ENCODE data around the gene GAS2L2. TPM values are rescaled to one million over a fixed set of nuclear protein-coding genes. Genes with fewer than 3 reads are reported as not detected.

The GAS2L2 gene
- total RNA-seq (2014; rRNA removed; shearing (Covaris generic); ENCODE audit: low replicate concordance), result not detected in 2 replicates

DNA sequence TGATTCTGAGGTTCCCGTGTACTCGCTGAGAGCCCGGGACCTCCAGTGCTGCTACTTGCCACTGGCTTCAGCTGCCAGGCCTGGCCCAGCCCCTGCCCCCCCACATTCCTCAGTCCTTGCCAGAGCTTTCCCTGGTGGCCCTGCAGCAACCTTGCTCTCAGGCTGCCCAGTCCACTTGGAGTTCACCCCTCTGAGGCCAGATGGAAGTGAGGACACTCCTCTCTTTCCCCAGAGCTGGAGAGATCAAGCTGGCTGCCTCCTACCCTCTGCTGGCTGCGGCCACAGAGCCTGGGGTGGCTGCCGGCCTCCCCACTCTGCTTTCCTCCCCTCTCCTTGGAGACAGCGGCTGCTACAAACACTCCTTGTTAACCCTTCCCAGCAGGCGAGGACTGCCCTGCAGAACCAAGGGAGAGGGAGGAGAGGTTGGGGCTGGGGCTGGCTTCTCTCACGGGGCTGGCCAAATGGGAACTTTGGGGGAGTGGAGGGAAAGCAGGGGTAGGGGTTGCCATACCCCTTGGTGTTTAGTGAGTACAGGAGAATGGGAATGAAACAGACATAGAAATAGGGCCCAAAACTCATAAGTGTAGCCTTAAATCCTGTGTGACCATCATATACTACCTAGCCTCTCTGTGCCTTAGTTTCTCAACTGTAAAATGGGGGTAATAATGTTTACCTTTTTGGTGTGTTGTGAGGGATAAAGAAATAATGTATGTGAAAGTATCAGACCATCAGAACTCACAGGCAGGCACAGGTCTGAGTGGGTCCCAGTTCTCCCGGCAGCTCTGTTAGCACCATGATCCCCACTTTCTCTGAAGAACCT, at the start of gene GAS2L2:
Gene GAS2L2 (minus strand): TSS at position 295 of the 820 bp plus-strand sequence. CDS start 389 bp downstream, outside the sequence.
- DNase-seq (ENCODE audit: low read depth), result no peak
- in situ Hi-C loops (cut with HindIII; ENCODE audit: low pct_unique_long_range_greater_than_20kb, low sequenced_read_pairs), result no loop called here

DNA sequence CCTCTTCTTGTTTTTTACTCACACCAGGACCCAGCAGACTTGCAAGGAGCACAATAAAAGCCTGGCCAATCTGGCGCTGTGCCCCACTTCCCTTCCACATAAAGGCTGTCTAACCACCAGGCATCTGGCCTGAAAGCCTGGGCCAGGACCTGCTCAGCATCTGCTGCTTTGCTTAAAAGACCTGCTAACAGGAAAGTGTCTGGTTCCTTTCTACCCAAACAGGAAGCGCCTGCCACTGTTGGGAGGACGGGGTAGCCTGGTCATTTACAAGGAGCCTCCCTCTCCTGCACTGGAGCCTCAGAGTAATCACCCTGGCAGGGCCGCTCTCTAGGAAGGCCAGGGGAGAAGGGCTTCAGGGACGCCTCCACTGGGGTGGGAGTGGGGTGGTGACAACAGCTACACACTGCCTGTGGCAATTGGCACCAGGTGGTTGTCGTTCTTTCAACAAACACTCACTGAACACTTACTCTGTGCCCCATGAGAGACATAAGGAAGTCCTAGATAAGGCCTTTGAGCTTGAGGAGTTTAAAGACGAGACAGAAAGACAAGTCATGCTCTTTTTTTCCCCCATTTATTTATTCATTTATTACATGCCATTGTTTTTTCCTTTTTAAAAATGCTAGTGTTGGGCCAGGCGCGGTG, 48.7 kb upstream of the GAS2L2 start:
- in situ Hi-C loops (cut with HindIII; ENCODE audit: low pct_unique_long_range_greater_than_20kb, low sequenced_read_pairs), result no loop called here
- DNase-seq (ENCODE audit: low read depth), result no peak

DNA sequence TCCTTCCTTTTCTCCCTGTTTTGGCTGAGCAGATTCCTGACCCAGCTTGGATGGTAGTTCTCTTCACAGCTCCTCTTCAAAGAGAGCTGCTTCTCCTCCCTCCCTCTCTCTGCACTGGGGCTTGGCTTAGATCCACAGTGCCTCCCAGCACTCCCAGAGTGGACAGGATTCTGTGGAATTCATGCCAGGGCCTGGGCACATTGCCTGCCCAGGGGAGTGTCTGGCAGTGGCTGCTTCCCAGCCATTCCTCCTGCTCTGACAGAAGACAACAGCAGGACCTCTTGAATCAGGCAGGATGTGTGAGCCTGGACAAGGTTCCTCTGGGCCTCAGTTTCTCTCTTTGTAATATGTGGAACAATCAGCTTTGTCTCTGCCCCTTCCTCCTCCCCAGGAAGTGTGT, 46.9 kb upstream of the GAS2L2 start:
- in situ Hi-C loops (cut with HindIII; ENCODE audit: low pct_unique_long_range_greater_than_20kb, low sequenced_read_pairs), result no loop called here
- peak; percentile 6 for DNase-seq (ENCODE audit: low read depth)

DNA sequence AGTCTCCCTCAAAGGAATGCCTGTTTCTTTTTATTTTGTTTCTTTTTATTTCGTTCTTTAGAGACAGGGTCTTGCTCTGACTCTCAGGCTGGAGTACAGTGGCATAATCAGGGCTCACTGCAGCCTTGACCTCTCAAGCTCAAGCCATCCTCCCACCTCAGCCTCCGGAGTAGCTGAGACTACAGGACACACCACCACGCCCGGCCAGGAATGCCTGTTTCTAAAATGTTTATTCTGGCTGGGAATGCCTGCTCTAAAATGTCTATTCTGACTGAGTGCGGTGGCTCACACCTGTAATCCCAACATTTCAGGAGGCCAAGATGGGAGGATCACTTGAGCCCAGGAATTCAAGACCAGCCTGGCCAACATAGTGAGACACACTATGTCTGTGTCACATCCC, 44.9 kb upstream of the GAS2L2 start:
- in situ Hi-C loops (cut with HindIII; ENCODE audit: low pct_unique_long_range_greater_than_20kb, low sequenced_read_pairs), result no loop called here
- no peak for DNase-seq (ENCODE audit: low read depth)

DNA sequence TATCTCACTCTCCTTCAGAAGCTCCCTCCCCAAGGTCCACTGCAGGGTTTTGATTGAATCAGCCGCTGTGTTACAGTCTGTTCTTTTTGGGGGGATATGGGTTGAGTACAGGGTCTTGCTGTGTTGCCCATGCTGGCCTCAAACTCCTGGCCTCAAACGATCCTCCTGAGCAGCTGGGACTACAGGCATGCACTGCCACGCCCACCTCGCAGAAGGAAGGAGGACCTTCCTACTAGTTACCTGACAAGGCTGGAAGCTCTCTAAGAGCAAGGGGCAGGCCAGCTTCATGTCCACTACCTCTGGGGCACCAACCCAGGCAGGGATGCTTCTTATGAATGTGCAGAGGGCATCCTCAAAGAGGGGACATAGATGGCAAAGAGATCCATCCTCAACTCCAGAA, 44.3 kb upstream of the GAS2L2 start:
- in situ Hi-C loops (cut with HindIII; ENCODE audit: low pct_unique_long_range_greater_than_20kb, low sequenced_read_pairs), result no loop called here
- no peak for DNase-seq (ENCODE audit: low read depth)

DNA sequence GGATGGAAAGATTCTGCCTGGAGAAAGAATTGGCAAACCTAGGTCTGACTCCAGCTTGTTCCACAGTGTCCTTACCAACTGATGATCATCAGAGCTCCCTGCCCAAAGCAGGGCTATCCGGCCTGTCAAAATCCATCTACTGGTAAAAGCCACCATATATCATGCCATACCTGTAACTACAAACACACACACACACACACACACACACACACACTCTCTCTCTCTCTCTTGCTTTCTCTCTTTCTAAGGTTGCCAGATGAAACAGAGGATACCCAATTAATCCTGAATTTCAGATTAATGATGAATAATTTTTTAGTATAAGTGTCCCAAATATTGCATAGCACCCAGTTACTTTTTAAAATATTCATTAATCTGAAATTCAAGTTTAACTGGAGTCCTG, 43.9 kb upstream of the GAS2L2 start:
- in situ Hi-C loops (cut with HindIII; ENCODE audit: low pct_unique_long_range_greater_than_20kb, low sequenced_read_pairs), result no loop called here
- no peak for DNase-seq (ENCODE audit: low read depth)

DNA sequence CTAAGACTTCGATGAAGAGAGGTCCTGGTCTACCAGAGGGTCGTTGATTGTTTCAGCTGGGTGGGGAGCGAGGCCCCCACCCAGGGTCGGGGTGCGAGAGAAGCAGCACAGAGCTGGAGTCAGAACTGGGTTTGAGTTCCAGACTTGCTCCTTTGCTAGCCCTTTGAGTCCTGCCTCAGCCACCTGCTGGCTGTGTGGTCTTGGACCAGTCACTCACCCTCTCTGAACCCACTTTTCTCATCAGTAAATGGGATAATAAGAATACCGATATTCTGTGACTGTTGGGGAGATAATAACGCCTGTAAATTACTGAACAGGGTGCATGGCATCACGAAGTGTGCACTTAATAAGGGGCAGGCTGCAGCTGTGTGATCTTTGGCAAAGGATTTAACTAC, 42.8 kb upstream of the GAS2L2 start:
- DNase-seq (ENCODE audit: low read depth), result no peak
- in situ Hi-C loops (cut with HindIII; ENCODE audit: low pct_unique_long_range_greater_than_20kb, low sequenced_read_pairs), result no loop called here

DNA sequence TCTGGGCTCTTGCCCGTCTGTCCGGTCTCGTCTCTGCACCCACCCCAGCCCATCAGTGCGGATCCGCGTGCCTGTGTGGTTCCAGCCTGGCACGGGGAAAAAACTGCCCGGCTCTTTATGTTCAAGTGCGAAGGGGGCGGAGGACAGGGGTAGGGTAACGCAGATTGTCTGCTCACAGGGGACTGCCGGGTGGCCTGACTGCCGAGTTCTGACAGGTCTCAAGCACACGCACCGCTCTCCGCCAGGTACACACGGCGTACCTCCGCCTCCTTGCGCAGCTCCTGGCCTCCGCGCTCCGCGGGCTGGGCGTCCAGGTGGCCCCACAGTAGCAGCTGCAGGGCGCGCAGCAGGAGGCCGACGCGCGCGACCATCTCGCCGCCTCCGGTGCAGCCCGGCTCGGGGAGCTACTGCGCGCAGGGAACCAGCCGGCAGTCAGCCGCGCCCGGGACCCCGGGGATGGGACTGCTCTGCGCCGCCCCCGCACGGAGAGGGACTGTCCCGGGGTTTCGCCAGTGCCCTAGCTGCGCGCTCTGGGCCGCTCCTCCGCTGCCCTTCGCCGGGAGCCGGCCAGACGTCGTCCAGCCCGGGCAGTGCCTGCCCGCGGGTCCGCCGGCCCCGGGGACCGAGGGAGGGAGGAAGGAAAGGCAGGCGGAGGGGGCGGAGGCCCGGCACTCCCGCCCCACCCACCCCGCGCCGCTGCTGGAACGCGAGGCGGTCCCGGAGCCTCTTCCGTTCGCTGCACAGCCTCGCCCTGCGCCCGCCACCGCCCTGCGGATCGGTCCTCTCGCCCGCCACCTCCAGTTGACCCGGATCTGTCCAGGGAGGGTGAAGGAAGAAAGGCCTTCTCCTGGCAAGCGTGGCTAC, 42.2 kb upstream of the GAS2L2 start, which contains the start of gene MMP28:
Gene MMP28 (minus strand): TSS at position 635 of the 864 bp plus-strand sequence. CDS start 264 bp downstream, at position 371.
- in situ Hi-C loops (cut with HindIII; ENCODE audit: low pct_unique_long_range_greater_than_20kb, low sequenced_read_pairs), result no loop called here
- peak; percentile 37 for DNase-seq (ENCODE audit: low read depth)

DNA sequence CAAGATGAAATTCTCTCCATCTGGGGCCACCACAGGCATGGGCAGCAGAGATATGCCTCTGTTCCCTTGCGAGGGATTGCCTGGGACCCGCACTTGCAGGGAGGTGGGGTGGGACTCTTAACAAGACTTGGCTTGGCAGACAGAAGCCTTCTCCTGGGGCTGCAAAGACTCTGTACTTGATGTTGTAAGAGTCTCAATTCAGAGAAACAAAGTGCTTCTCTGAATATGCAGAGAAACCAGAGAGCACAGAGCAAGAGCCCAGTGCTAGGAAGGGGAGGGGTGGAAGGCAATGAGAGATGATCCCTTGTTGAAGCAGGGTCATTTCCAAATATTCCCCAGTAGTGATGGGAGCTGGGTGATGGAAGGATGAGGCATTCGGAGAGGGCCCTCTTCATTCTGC, 40.2 kb upstream of the GAS2L2 start:
- DNase-seq (ENCODE audit: low read depth), result no peak
- in situ Hi-C loops (cut with HindIII; ENCODE audit: low pct_unique_long_range_greater_than_20kb, low sequenced_read_pairs), result no loop called here

DNA sequence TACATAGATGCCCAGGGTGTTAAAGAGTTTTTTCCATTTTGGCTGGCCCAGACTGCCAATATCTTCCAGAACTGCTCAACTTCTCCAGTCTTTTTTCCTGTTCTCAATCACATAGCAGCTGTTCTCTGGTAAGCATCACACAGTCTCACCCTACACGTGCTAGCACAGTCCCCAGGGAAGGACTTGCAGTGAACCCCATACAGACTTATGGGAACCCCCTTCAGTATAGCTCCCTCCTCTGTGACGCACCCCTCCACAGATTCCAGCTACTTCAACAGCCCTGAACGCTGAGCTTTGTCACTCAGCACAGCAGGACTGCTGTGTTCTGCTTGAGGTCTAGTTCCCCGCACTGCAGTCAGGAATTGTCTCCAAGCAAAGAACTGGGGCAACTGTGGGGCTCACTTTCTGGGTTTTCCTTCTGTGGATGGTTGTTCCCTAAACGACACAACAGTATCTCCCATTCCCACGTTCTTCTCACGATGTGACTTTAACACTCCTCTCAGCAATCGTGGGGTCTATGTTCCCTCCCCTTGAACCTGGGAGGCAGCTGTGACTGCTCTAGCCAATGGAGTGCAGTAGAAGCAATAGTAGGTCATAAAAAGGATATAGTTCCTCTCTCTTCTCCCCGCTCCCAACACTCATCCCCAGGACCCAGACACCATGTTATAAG, 38.8 kb upstream of the GAS2L2 start:
- DNase-seq (ENCODE audit: low read depth), result no peak
- in situ Hi-C loops (cut with HindIII; ENCODE audit: low pct_unique_long_range_greater_than_20kb, low sequenced_read_pairs), result no loop called here

DNA sequence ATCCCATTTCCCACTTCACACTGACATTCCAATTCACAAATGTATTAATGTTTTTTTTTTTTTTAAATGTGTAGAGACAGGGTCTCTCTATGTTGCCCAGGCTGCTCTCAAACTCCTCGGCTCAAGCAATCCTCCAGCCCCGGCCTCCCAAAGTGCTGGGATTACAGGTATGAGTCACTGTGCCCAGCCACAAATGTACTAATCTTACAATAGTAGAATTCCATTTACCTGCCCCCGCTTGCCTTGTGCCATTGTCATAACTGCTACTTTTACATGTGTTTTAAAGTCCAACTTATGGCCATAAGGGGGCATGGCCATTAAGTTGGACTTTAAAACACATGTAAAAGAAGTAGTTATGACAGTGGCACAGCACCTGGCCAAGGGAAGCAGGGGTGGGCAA, 37.8 kb upstream of the GAS2L2 start:
- in situ Hi-C loops (cut with HindIII; ENCODE audit: low pct_unique_long_range_greater_than_20kb, low sequenced_read_pairs), result no loop called here
- DNase-seq (ENCODE audit: low read depth), result no peak

DNA sequence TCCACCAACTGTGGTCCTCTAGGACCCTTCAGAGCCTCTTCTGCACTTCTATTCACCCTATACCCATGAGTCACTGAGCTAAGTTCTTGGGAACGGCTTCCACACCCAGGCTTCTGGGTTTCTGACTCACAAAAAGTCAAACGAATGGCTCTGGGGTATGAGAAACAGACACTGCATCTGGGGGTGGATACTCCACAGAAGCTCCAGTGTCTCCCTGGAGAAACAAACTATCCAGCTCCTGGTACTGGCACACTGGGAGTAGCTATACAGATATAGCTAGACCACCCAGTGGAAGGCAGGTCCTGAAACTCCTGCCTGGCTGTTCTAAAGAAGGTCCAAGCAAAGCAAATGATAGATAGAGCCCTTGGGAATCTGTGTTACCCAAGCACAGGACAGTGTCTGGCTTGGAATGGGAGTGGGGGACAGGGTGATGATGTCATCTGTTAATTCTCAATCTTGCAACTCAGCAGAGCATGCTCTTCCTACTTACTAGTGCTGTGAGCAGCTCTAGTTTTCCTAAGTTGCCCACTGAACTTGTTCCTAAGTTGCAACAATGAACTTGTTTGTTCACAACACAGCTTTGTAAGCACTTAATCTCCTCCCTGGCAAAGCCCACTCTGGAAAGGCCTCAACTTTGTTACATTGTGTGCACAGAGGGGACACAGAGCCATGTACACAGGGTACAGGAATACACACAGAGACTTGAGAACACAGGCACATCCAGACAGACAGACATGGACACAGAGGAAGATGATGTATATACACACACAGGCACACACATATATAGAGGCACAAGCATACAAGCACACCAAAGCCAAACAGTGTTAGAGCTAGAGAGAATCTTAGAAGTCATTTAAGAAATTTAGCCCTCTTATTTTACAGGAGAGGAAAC, 35.7 kb upstream of the GAS2L2 start:
- DNase-seq (ENCODE audit: low read depth), result peak; percentile 35
- in situ Hi-C loops (cut with HindIII; ENCODE audit: low pct_unique_long_range_greater_than_20kb, low sequenced_read_pairs), result no loop called here

DNA sequence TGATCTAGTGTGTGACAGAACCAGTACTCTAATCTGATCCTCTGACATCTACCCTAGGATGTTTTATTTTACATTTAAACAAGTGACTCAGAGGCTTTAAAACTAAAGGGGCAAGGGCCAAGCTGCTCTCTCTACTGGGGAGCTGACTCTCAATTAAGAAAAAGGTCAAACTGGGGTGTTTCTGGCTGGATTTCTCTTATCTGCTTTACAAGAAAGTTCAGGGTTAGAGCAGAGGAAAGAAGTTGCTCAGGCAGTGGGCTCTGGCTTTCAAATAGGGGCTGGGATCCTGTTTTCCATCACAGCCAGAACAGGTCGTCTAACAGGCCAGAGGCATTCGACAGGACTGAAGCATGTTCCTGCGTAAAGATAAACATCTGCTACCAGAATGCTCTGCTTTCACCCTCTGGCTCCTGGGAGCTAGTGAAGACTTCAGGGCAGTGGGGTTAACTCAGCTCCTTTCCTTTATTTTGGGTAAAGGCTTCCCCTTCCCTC, 33.9 kb upstream of the GAS2L2 start:
- in situ Hi-C loops (cut with HindIII; ENCODE audit: low pct_unique_long_range_greater_than_20kb, low sequenced_read_pairs), result no loop called here
- DNase-seq (ENCODE audit: low read depth), result no peak

DNA sequence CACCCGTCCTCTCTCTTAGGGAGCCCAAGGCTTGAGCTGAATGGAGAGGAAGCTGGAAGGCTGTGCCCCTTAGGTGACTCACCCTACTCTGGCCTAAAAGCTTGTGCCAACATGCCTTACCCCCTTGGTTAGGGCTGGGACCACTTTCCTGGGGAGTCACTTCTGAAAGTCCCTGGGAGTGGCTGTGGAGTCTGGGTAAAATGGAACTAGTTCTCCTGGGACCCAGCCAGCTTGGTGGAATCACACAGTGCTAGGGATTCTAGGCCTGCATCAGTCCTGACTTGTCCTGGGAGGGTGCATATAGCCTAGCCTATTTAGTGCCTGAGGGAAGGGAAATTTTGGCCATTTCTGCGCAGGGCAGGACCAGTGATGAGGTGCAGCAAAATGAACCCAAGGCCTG, 31.9 kb upstream of the GAS2L2 start:
- DNase-seq (ENCODE audit: low read depth), result no peak
- in situ Hi-C loops (cut with HindIII; ENCODE audit: low pct_unique_long_range_greater_than_20kb, low sequenced_read_pairs), result no loop called here

DNA sequence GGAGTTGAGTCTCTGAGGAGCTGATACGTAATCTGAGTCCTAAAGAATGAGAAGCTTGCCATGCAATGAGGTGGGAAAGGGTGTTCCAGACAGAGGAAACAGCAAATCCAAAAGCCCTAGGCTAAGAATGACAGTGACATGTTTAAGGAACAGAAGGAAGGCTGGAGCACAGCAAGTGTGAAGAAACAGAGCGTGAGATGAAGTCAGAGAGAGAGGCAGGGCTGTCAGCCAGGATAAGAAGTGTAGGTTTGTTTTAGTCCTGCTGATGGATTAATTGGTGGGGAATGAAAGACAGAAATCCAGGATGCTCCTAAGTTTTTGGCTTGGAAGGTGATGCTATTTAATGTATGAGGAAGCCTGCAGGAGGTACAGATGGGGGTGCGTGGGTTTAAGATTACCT, 27.9 kb upstream of the GAS2L2 start:
- in situ Hi-C loops (cut with HindIII; ENCODE audit: low pct_unique_long_range_greater_than_20kb, low sequenced_read_pairs), result no loop called here
- DNase-seq (ENCODE audit: low read depth), result no peak

DNA sequence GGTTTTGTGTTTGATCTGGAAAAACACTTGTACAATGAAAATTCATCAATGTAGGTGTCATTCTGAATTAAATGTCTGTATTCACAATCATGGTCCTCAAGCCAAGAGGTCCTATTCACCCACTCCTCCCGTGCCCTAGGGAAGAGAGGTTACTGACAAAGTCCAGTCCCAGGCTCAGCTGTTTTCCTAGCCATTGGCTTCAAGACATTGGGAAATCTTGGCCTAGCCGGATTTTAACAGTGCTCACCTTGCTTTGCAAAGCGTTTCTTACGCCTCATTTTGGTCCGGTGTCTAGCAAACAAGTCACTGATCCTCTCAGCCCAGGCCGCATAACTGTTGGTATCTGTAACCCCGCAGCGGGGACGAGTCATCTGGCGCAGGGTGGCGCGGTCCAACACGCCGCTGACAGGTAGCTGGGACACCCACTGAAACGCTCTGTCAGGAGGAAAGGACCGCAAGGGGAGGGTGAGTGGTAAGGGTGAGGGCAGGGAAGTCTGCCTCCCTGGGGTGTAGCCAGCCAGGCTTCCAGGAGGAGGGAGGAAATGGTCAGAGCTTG, 25.7 kb upstream of the GAS2L2 start:
- DNase-seq (ENCODE audit: low read depth), result no peak
- in situ Hi-C loops (cut with HindIII; ENCODE audit: low pct_unique_long_range_greater_than_20kb, low sequenced_read_pairs), result no loop called here

DNA sequence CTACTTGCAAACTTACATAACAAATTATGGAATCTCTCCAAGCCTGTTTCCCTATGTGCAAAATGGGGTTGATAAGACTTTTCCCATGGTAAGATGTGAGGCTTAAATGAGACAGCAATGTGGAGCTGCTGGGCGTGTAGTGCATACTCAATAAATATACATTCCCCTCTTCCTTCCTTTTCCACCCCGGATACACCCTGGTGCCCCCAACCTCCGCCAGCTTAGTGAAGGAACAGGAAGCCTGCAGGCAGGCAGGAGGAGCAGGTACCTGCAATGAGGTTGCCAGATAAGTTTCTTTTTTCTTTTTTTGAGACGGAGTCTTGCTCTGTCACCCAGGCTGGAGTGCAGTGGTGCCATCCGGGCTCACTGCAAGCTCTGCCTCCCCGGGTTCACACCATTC, 22.5 kb upstream of the GAS2L2 start:
- in situ Hi-C loops (cut with HindIII; ENCODE audit: low pct_unique_long_range_greater_than_20kb, low sequenced_read_pairs), result no loop called here
- DNase-seq (ENCODE audit: low read depth), result no peak

Data from Caki2 (cell line).